GM21825 (cell line): ENCODE measurements around the gene CPEB3.
"Not testable (repeated sequence)": the region's sequence is repeated elsewhere in the genome, so short reads cannot be mapped to it uniquely, and the experiment has no call there.

ENCODE experiments used
- ATAC-seq: cut with Tn5 transposase; IDR thresholded peaks from one replicate; pipeline ENCODE4 v1.9.1; 2021; ENCODE audit warnings: mild to moderate bottlenecking, moderate library complexity; ENCODE audit not compliant: unreplicated experiment

The CPEB3 gene

DNA sequence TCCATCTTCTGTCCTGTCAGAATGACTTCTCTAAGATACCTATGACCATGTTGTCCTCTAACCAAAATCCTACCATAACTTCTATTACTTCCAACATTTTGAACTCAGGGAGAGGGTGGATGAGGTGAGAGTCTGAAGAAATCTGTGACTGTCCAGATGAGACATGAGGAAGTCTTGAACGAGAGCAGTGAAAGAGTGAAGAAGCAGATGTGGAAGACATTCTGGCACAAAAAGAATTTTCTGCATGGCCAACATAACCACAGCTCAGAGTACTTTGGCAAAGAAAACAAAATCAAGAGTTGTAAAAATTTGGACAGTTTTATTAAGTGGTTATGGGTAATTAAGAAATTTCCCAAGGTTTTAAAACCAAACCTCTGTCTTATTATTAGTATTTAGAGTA is 141.6 kb downstream of the CPEB3 start:
- ATAC-seq, result no peak

DNA sequence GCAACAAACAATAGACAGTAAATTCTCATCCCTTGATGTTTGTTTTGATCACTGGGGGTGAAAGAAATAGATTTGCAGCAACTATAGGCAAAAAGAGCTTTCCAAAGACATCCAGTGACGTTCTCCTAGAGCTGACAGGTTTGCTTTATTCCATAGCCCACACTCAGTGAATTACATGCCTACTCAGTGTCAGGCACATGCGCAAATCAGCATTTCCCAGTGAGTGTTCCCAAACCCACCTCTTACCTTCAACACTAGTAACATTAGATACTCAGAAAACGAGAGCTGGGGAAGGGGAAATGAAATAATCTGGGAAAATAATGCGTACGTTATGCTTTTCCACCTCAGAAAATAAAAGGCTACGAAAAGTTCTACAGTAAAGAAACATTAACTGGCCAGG is 144.1 kb downstream of the CPEB3 start:
- ATAC-seq, result no peak

DNA sequence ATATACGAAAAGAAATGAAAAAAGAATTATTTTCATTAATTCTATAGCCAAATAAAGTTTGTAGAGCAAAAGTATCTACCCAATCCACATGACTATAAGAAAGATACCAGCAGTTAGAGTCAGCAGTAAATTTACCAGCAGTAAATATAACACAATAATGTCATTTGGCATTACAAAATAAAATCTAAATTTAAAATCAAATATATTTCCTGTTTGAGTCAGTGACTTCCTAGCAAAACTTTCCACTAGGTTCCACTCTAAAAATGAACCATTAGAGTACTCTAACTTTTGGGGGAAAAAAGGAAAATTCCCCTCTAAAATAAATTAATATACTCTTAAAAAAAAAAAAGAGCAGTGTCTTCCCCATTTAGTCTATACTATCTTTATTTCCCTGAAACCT is 144.8 kb downstream of the CPEB3 start:
- ATAC-seq, result no peak

GRCh38 chr10:92142949-92143348 is 147.9 kb downstream of the CPEB3 start:
- ATAC-seq, result peak; percentile 75

- no peak for ATAC-seq
Measured at GRCh38 chr10:92142512-92142911, 148.4 kb downstream of the CPEB3 start.

DNA sequence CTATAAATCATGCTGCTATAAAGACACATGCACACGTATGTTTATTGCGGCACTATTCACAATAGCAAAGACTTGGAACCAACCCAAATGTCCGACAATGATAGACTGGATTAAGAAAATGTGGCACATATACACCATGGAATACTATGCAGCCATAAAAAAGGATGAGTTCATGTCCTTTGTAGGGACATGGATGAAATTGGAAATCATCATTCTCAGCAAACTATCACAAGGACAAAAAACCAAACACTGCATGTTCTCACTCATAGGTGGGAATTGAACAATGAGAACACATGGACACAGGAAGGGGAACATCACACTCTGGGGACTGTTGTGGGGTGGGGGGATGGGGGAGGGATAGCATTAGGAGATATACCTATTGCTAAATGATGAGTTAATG is 149.7 kb downstream of the CPEB3 start:
- ATAC-seq, result not testable (repeated sequence)

DNA sequence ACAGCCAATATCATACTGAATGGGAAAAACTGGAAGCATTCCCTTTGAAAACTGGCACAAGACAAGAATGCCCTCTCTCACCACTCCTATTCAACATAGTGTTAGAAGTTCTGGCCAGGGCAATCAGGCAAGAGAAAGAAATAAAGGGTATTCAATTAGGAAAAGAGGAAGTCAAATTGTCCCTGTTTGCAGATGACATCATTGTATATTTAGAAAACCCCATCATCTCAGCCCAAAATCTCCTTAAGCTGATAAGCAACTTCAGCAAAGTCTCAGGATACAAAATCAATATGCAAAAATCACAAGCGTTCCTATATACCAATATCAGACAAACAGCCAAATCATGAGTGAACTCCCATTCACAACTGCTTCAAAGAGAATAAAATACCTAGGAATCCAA is 156.8 kb downstream of the CPEB3 start:
- ATAC-seq, result not testable (repeated sequence)

- ATAC-seq, result no peak
Measured at GRCh38 chr10:92131275-92131820, 159.5 kb downstream of the CPEB3 start.

- no peak for ATAC-seq
Measured at GRCh38 chr10:92130622-92131274, 160.1 kb downstream of the CPEB3 start.

DNA sequence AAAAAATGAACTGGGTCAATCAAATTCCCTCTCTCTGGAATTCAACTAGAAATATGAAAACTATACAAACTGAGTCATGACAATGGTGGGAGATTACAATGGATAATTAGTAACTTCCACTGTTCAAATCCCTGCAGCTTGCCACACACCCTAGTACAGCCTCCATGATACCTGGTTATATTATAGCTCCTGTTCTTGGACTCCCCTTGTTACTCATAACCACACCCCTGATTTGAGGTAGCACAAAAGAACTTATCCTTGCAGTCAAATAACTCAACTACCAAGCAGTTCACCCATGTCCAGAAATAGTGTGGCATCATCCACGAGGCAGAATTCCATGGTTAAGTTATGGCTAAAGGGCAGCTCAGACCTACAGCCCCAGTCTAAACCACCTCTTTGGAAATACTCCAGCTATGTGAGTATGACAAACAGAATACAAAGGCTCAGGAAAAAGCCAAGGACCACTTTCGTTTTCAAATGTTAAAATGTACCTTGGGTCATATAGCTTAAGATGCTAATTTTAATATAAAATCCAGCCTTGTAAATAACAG is 164.7 kb downstream of the CPEB3 start:
- no peak for ATAC-seq

DNA sequence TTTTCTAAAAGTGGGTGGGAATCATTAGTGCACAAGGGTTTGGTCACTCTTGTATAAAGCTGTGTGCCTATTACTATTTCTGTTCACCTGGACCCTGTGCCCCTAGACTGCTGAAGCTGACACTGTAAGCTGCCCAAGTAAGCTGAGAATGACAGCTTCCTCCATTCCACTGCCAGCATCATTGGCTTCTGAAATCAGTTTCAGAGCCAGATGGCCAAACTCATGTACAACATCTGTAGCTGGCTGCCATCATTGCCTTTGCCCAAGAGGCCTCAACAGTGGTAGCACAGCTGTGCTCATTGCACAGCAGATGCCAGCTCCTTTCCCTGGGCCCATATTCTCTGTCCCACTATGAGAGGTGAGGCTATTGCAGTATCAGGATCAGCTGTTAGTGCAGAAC is 165.7 kb downstream of the CPEB3 start:
- no peak for ATAC-seq

DNA sequence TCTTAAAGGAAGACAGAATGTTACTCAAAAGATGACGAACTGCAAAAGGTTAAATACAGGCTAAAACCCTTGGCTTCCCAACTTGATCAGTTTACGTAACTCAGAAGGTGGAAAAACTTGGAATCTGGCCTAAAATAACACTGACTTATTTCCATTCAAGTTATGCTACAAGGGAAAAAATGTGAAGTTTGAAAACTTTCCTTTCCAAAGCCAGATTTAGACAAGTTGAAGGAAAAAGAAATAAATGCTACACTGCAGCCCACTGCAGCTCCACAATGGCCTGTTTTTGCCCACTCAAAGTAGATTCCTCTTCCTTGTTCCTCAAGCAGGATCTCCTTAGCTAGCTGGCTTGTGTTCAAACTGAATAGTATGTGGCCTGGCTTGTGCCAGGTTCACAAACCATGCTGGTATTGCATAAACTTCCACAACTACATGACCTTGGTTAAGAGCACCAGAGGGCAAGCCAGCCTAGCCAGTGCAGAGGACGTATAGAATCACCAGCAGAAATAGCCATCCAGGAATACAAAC is 166.2 kb downstream of the CPEB3 start:
- no peak for ATAC-seq

- ATAC-seq, result no peak
Measured at GRCh38 chr10:92124020-92124419, 166.9 kb downstream of the CPEB3 start.

- ATAC-seq, result no peak
Measured at GRCh38 chr10:92122941-92123450, 167.9 kb downstream of the CPEB3 start.

GRCh38 chr10:92121686-92122492 is 169.0 kb downstream of the CPEB3 start:
- ATAC-seq, result no peak

DNA sequence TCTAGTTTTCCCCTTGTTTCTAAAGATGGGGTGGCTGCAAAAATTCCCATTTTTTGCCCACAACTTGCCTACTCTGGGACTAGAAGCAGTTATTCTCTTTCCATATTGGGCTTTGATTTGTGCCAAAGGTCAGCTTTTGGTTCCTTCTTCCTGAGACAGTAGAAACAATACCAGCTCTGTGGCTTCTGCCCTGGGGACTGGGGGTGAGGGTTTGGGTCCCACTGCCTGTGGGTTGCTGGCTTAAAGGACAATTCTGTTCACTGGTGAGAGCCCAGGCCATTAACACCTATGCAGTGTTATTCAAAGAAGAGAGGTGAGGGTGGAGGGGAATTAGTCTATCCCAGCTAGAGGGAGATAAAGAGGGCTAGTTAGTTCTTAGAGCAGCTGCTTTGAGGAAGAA is 171.5 kb downstream of the CPEB3 start:
- no peak for ATAC-seq

GRCh38 chr10:92114917-92115316 is 176.0 kb downstream of the CPEB3 start:
- not testable (repeated sequence) for ATAC-seq

DNA sequence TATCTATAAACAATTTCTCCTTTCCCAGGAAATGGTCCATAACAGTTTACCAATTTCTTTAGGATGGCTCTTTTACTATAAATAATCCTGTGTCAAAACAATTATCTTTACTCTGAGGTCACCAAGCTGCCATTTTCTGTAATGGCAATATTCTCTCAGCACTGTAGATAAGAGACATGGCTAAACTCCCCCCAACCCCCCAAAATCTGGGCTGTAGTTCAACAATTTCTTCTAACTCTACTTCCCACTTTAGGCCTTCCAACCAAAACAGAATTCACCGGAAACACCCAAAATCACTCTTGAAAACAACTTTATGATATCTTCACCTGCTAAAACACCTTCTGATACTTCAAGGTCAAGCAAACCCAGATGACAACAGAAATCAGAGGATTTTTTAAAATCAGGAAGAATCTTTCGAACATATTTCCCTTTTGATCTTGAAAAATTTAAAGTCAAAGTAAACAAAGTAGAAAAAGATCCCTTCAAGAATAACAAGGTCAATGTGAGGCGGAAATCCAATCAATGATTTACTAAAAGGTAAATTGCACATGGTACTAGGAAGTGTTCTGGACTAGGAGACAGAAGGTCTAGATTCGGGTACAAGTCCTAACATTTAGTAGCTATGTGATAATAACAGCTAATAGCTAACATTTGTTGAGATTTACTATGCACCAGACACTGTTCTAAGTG is 176.8 kb downstream of the CPEB3 start:
- ATAC-seq, result no peak

- ATAC-seq, result no peak
Measured at GRCh38 chr10:92112462-92112861, 178.4 kb downstream of the CPEB3 start.

DNA sequence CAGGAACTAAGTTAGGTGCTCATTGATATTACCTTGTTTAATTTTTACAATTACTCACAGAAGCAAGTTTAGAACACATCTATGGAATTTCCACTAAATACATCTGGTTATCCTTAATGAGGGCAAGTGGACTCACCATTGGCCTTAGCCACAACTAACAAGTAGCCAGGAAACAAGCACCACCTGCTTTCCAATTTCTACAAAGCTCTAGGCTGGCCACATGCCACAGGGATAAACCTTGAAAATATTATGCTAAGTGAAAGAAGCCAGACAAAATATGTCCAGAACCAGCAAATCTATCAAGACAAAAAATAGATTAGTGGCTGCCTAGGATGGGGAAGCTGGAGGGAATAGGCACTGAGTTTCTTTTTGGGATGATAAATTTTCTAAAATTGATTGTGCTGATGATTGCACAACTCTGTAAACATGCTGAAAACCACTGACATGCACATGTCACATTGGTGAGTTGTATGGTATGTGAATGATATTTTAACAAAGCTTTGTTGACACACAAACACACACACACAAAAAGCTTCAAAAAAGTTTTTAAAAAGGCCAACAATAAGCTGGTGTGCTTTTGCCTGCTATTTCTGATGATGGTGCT is 179.4 kb downstream of the CPEB3 start:
- ATAC-seq, result no peak
